Neural progenitor cell (in vitro differentiated cells): ENCODE measurements around the gene MIA2.

Source experiments
- CTCF ChIP-seq: fragments of 200-600 bp; sonication (generic); IDR thresholded peaks from 2 replicates; pipeline ENCODE4 v1.5.1; 2017; ENCODE audit warnings: antibody characterized with exemption, mild to moderate bottlenecking
- EZH2 ChIP-seq: fragments of 200-600 bp; sonication (generic); IDR thresholded peaks from 2 replicates; pipeline ENCODE4 v1.6.1; 2017; ENCODE audit warnings: antibody characterized with exemption, mild to moderate bottlenecking, moderate library complexity
- EZH2phosphoT487 ChIP-seq: fragments of 200-600 bp; sonication (generic); IDR thresholded peaks from 2 replicates; pipeline ENCODE4 v1.6.1; 2017; ENCODE audit warnings: antibody characterized with exemption

GRCh38 chr14:39432179-39432618, 198.5 kb downstream of the MIA2 start, which contains the start of gene FBXO33:
- TF ChIP-seq CTCF (no peak), EZH2phosphoT487 (no peak), EZH2 (no peak)
